Brain microvascular endothelial cell (primary cell): ENCODE measurements around the gene LGR5.

Experiments
- DNase-seq: peaks from one replicate; pipeline ENCODE4 v3.0.0-alpha.2; 2020
- H3K27ac ChIP-seq: fragments of 250-450 bp; sonication (Bioruptor Pico); 2 replicates; pipeline ENCODE4 v1.5.1; 2020; ENCODE audit warnings: mild to moderate bottlenecking, moderate library complexity
- H3K27me3 ChIP-seq: fragments of 250-450 bp; sonication (Bioruptor Pico); replicated peaks from 2 replicates; pipeline ENCODE4 v1.5.1; 2020; ENCODE audit warnings: mild to moderate bottlenecking
- H3K36me3 ChIP-seq: fragments of 250-450 bp; sonication (Bioruptor Pico); replicated peaks from 2 replicates; pipeline ENCODE4 v1.5.1; 2020; ENCODE audit warnings: mild to moderate bottlenecking
- H3K4me3 ChIP-seq: 2 replicates; pipeline ENCODE4 v1.5.1; 2011; ENCODE audit warnings: low read depth, mild to moderate bottlenecking, control low read depth, low read length, moderate library complexity
- CTCF ChIP-seq: IDR thresholded peaks from 2 replicates; pipeline ENCODE4 v1.5.1; 2011; ENCODE audit warnings: low read depth, mild to moderate bottlenecking, moderate library complexity, low read length, control low read depth, inconsistent platforms; ENCODE audit errors: missing control alignments
- in situ Hi-C: cut with HindIII; loops from 2 replicates; pipeline ENCODE4 v1.10.0; 2017; ENCODE audit warnings: low sequenced_read_pairs, low pct_ligation_motif_present

Gene LGR5

GRCh38 chr12:71469258-71469750 is 29.7 kb downstream of the LGR5 start:
- Histone ChIP-seq H3K27ac (no peak overlapping the region), H3K4me3 (no peak overlapping the region), H3K36me3 (no peaks in the 10 kb centered on the region), H3K27me3 (no peaks in the 10 kb centered on the region)
- in situ Hi-C loops: no loop called here
- no peak for TF ChIP-seq CTCF
- peak; percentile 48 for DNase-seq

- H3K27ac ChIP-seq: no peak overlapping the region
- H3K4me3 ChIP-seq: no peak overlapping the region
- H3K27me3 ChIP-seq: no peaks in the 10 kb centered on the region
- no peak for DNase-seq
- TF ChIP-seq CTCF: no peak
- H3K36me3 ChIP-seq: no peaks in the 10 kb centered on the region
- in situ Hi-C loops: no loop called here
Observed at GRCh38 chr12:71472441-71472911, 32.9 kb downstream of the LGR5 start.

- in situ Hi-C loops: no loop called here
- Histone ChIP-seq H3K4me3 (no peak overlapping the region), H3K27ac (no peak overlapping the region), H3K27me3 (no peaks in the 10 kb centered on the region), H3K36me3 (no peaks in the 10 kb centered on the region)
- no peak for TF ChIP-seq CTCF
- no peak for DNase-seq
Observed at GRCh38 chr12:71474791-71475190, 35.2 kb downstream of the LGR5 start.

GRCh38 chr12:71475280-71475679 is 35.7 kb downstream of the LGR5 start:
- H3K36me3 ChIP-seq: no peaks in the 10 kb centered on the region
- no peak for DNase-seq
- no peaks in the 10 kb centered on the region for H3K27me3 ChIP-seq
- in situ Hi-C loops: no loop called here
- no peak overlapping the region for H3K27ac ChIP-seq
- TF ChIP-seq CTCF: no peak
- H3K4me3 ChIP-seq: no peak overlapping the region

GRCh38 chr12:71476513-71476912 is 36.9 kb downstream of the LGR5 start:
- no peaks in the 10 kb centered on the region for H3K36me3 ChIP-seq
- H3K27ac ChIP-seq: no peak overlapping the region
- DNase-seq: peak; percentile 70
- TF ChIP-seq CTCF: no peak
- in situ Hi-C loops: no loop called here
- no peak overlapping the region for H3K4me3 ChIP-seq
- H3K27me3 ChIP-seq: no peaks in the 10 kb centered on the region

GRCh38 chr12:71477609-71478008 is 38.0 kb downstream of the LGR5 start:
- in situ Hi-C loops: no loop called here
- H3K4me3 ChIP-seq: no peak overlapping the region
- no peak overlapping the region for H3K27ac ChIP-seq
- TF ChIP-seq CTCF: no peak
- no peaks in the 10 kb centered on the region for H3K36me3 ChIP-seq
- DNase-seq: no peak
- no peaks in the 10 kb centered on the region for H3K27me3 ChIP-seq
